A549 (cell line): ENCODE measurements around the gene RNF225.

Source experiments
- CEBPB ChIP-seq, 2 experiments: fragments of >200 bp in 1 of 2; sonication (Bioruptor Twin) in 1 of 2; formaldehyde crosslinking in 1 of 2; IDR thresholded peaks; 2 replicates each; pipeline ENCODE4 v1.6.1; 2012 to 2016
- CTCF ChIP-seq: fragments of >200 bp; sonication (Bioruptor Twin); formaldehyde crosslinking; IDR thresholded peaks from 3 replicates; pipeline ENCODE4 v1.5.1; 2016
- GATA3 ChIP-seq: IDR thresholded peaks from 2 replicates; pipeline ENCODE4 v1.6.1; 2012; ENCODE audit warnings: borderline replicate concordance
- HDAC2 ChIP-seq: fragments of 200-600 bp; sonication (generic); IDR thresholded peaks from 2 replicates; pipeline ENCODE4 v1.6.1; 2016
- JUN ChIP-seq, 2 experiments: fragments of >200 bp; sonication (Bioruptor Twin); formaldehyde crosslinking; IDR thresholded peaks; 2 replicates in 1 of 2; 3 replicates in 1 of 2; pipeline ENCODE4 v1.6.1; 2016 to 2017
- KDM5A ChIP-seq: fragments of 200-600 bp; sonication (generic); IDR thresholded peaks from 2 replicates; pipeline ENCODE4 v1.6.1; 2016; ENCODE audit warnings: antibody characterized with exemption, mild to moderate bottlenecking
- MAX ChIP-seq: IDR thresholded peaks from 2 replicates; pipeline ENCODE4 v1.6.1; 2012
- MYC ChIP-seq: IDR thresholded peaks from 2 replicates; pipeline ENCODE4 v1.6.1; 2012; ENCODE audit warnings: mild to moderate bottlenecking, inconsistent platforms, low read length, improper control_type of control experiment, borderline replicate concordance
- POLR2A ChIP-seq: IDR thresholded peaks from 2 replicates; pipeline ENCODE4 v1.6.1; 2012; ENCODE audit warnings: mild to moderate bottlenecking, low read length
- REST ChIP-seq: fragments of 200-600 bp; sonication (generic); IDR thresholded peaks from 2 replicates; pipeline ENCODE4 v1.6.1; 2016; ENCODE audit warnings: antibody characterized with exemption, mild to moderate bottlenecking, moderate library complexity
- SREBF2 ChIP-seq: fragments of 450-650 bp; IDR thresholded peaks from 2 replicates; pipeline ENCODE4 v1.6.1; 2014; ENCODE audit warnings: mild to moderate bottlenecking, moderate library complexity
- USF2 ChIP-seq: fragments of 450-650 bp; IDR thresholded peaks from 2 replicates; pipeline ENCODE4 v1.6.1; 2014; ENCODE audit warnings: antibody characterized with exemption

DNA sequence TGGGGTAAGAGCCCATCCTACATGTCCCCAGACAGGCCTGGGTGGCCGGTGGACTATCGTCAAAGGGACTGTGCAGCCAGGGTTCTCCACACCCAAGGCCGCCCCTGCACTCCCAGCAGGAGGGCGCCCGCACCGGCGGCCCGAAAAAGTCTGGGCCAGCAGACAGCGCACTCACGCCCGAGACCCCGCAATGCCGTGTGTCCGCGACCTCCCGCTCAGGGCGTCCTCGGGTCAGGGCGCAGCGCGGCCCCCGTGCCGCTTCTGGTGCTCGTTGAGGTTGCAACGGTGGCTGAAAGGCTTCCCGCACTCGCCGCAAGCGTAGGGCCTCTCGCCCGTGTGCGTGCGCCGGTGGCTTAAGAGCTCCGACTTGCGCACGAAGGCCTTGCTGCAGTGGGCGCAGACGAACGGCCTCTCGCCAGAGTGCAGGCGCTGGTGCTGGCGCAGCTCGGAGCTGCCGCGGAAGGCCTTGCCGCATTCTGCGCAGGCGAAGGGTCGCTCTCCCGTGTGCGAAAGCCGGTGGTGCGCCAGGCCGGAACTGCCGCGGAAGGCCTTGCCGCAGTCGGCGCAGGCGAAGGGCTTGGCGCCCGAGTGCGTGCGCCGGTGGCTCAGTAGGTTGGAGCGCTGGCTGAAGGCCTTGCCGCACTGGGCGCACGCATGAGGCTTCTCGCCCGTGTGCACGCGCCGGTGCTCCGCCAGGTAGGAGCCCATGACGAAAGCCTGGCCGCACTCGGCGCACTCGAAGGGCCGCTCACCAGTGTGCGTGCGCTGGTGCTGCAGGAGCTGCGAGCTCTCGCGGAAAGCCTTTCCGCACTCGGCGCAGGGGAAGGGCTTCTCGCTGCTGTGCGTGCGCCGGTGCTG, 39.3 kb upstream of the RNF225 start:
- no peak for TF ChIP-seq MYC
- TF ChIP-seq USF2: no peak
- TF ChIP-seq CTCF: no peak
- TF ChIP-seq SREBF2: no peak
- no peak for TF ChIP-seq KDM5A
- no peak for TF ChIP-seq GATA3
- TF ChIP-seq POLR2A: no peak
- no peak for TF ChIP-seq HDAC2
- no peak for TF ChIP-seq REST
- no peak for TF ChIP-seq JUN (IDR thresholded peaks at IDR 0.05)
- TF ChIP-seq MAX: no peak
- TF ChIP-seq CEBPB (IDR thresholded peaks at IDR 0.05): no peak
